HG03520 (cell line): ENCODE data around the gene SIM2.

Experiments used
- ATAC-seq: cut with Tn5 transposase; IDR thresholded peaks from one replicate; pipeline ENCODE4 v1.9.1; 2021; ENCODE audit warnings: mild to moderate bottlenecking, moderate library complexity; ENCODE audit not compliant: unreplicated experiment

The SIM2 gene

GRCh38 chr21:36733857-36734256 is 34.9 kb downstream of the SIM2 start:
- no peak for ATAC-seq

GRCh38 chr21:36734367-36735200 is 35.7 kb downstream of the SIM2 start:
- ATAC-seq = no peak

GRCh38 chr21:36735201-36735515 is 36.2 kb downstream of the SIM2 start:
- no peak for ATAC-seq

- no peak for ATAC-seq
These were observed 36.9 kb downstream of the SIM2 start for GRCh38 chr21:36735724-36736320.

GRCh38 chr21:36738489-36739126 is 39.7 kb downstream of the SIM2 start:
- no peak for ATAC-seq

- no peak for ATAC-seq
These were observed 42.6 kb downstream of the SIM2 start for GRCh38 chr21:36741506-36741905.

- no peak for ATAC-seq
These were observed 44.1 kb downstream of the SIM2 start for GRCh38 chr21:36743008-36743407.

- ATAC-seq = no peak
These were observed 44.5 kb downstream of the SIM2 start for GRCh38 chr21:36743446-36743845.

GRCh38 chr21:36744190-36744559 is 45.3 kb downstream of the SIM2 start:
- ATAC-seq = no peak

- no peak for ATAC-seq
These were observed 45.8 kb downstream of the SIM2 start for GRCh38 chr21:36744560-36745231.

- no peak for ATAC-seq
These were observed 46.5 kb downstream of the SIM2 start for GRCh38 chr21:36745459-36745858.

- ATAC-seq = no peak
These were observed 48.3 kb downstream of the SIM2 start for GRCh38 chr21:36747041-36747814.

GRCh38 chr21:36747815-36748383 is 49.0 kb downstream of the SIM2 start:
- no peak for ATAC-seq

- ATAC-seq = no peak
These were observed 51.1 kb downstream of the SIM2 start for GRCh38 chr21:36749935-36750575.

GRCh38 chr21:36750576-36750959 is 51.7 kb downstream of the SIM2 start:
- ATAC-seq = no peak

GRCh38 chr21:36751383-36751782 is 52.5 kb downstream of the SIM2 start:
- no peak for ATAC-seq

- no peak for ATAC-seq
These were observed 54.6 kb downstream of the SIM2 start for GRCh38 chr21:36753556-36753955.

- ATAC-seq = no peak
These were observed 55.5 kb downstream of the SIM2 start for GRCh38 chr21:36754241-36754898.

- ATAC-seq = no peak
These were observed 57.6 kb downstream of the SIM2 start for GRCh38 chr21:36756527-36756926.

- no peak for ATAC-seq
These were observed 58.3 kb downstream of the SIM2 start for GRCh38 chr21:36757196-36757595.
